NCI-H82 treated with DMSO at 0.1 percent for 48 hours (cell line): ENCODE measurements around the gene PTMS.
"Not testable (repeated sequence)": the region's sequence is repeated elsewhere in the genome, so short reads cannot be mapped to it uniquely, and the experiment has no call there.

ENCODE experiments used
- DNase-seq: peaks from one replicate; lab custom pipeline; 2025; ENCODE audit not compliant: unreplicated experiment; lab: John Stamatoyannopoulos, UW

Gene PTMS, protein sequence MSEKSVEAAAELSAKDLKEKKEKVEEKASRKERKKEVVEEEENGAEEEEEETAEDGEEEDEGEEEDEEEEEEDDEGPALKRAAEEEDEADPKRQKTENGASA

GRCh38 chr12:6765634-6766581, at the start of gene PTMS:
Gene PTMS (plus strand): TSS chr12:6766363. CDS start chr12:6766706, 343 bp downstream.
- peak; percentile 96 for DNase-seq

DNA sequence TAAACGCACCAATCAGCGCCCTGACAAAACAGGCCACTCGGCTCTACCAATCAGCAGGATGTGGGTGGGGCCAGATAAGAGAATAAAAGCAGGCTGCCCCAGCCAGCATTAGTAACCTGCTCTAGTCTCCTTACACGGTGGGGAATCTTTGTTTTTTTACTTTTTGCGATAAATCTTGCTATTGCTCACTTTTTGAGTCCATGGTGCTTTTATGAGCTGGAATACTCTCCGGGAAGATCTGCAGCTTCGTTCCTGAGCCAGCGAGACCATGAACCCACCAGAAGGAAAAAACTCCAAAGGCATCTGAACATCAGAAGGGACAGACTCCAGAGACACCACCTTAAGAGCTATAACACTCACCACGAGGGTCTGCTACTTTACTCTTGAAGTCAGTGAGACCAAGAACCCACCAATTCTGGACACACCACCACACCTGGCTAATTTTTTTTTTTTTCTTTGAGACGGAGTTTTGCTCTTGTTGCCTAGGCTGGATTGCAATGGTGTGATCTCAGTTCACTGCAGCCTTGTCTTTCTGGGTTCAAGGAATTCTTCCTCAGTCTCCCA, 49.2 kb upstream of the PTMS start:
- DNase-seq, result no peak

GRCh38 chr12:6722863-6723262, 43.3 kb upstream of the PTMS start:
- DNase-seq, result no peak

- peak; percentile 99 for DNase-seq
These were observed 42.4 kb upstream of the PTMS start, which contains the start of gene COPS7A for GRCh38 chr12:6723607-6724408. Gene COPS7A (plus strand): TSS chr12:6724046. CDS start chr12:6724657, 611 bp downstream.

DNA sequence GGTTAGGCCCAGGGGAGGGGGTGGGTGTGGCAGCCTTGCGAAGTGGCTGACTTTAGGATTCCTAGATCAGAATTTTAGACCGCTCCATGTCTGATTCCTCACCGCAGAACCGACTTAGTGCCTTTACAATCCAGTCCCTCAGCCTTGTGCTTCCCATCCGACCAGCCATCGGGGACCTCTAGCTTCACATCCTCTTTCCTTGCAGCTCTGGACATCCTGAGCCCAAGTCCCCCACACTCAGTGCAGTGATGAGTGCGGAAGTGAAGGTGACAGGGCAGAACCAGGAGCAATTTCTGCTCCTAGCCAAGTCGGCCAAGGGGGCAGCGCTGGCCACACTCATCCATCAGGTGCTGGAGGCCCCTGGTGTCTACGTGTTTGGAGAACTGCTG, 41.8 kb upstream of the PTMS start:
- DNase-seq, result no peak

GRCh38 chr12:6725350-6725749, 40.8 kb upstream of the PTMS start:
- no peak for DNase-seq

GRCh38 chr12:6729186-6729585, 37.0 kb upstream of the PTMS start:
- no peak for DNase-seq

GRCh38 chr12:6730169-6730568, 36.0 kb upstream of the PTMS start:
- no peak for DNase-seq

GRCh38 chr12:6734506-6735387, 31.4 kb upstream of the PTMS start:
- DNase-seq, result no peak

GRCh38 chr12:6735448-6736191, 30.5 kb upstream of the PTMS start:
- no peak for DNase-seq

- DNase-seq, result no peak
These were observed 29.4 kb upstream of the PTMS start for GRCh38 chr12:6736754-6737153.

DNA sequence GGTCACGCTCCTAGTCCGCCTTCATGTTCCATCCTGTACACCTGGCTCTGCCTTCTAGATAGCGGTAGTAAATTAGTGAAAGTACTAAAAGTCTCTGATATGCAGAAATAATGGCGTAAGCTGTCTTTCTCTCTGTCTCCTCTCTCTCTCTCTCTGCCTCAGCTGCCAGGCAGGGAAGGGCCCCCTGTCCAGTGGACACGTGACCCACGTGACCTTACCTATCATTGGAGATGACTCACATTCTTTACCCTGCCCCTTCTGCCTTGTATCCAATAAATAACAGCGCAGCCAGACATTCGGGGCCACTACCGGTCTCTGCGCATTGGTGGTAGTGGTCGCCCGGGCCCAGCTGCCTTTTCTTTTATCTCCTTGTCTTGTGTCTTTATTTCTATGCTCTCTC, 24.1 kb upstream of the PTMS start:
- DNase-seq, result not testable (repeated sequence)

DNA sequence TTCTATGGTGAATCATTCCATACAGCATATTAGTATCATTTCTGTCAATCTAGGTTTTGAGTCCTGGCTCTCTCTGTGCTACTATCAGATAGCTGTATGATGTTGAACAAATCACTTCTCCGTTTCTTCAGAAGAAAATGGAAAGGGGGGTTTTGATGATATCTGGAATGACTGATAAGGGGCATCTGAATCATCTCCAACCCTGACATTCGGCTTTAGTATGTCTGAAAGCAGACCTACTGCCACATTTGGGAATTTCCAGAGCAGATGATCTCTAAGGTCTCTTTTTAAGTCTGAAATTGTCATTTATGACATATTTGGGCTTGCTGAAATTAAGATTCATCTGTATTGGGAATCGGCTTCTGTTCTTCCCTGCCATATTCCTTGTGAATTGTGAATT, 23.3 kb upstream of the PTMS start:
- DNase-seq, result no peak

DNA sequence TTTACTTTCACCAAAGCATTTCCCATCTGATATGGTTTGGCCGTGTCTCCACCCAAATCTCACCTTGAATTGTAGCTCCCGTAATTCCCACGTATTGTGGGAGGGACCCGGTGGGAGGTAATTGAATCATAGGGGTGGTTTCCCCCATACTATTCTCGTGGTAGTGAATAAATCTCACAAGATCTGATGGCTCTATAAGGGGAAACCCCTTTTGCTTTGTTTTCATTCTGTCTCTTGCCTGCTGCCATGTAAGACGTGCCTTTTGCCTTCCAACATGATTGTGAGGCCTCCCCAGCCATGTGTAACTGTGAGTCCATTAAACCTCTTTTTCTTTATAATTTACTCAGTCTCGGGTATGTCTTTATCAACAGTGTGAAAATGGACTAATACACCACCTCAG, 22.9 kb upstream of the PTMS start:
- not testable (repeated sequence) for DNase-seq

DNA sequence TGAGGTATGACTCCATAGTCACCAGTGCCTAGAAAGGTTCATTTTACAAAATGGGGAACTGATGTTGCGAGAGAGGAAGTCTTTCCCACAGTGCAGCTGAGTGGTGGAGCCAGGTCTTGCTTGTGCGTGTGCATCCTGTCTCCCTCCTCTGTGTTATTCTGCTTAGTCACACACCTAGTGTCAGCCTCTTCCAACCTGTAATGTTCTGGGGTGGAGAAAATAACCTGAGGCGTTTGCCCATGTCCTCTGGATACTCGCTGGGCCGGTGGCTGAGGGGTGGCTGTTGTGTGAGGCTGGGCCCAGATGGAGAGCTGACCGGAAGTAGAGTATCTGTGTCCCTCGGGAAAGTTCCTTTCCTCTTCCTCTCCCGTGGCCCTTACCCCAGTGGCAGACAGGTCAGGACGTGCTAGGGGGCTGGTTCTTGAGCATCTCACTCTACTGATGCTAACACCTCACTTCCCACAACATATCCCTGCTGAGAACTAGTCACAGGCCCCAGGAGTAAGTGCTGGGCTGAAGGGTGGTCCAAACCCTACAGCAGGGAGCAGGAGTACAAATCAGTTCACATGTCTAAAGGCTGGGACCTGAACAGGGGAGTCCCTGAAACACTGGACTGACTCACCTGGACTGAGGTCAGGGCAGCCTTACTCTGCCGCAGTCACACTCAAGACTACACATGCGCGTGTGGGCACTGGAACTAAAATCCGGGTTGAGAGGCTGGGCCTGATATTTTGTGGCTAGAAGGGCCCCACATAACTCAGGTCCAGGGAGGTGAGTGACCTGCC, 20.2 kb upstream of the PTMS start:
- no peak for DNase-seq

GRCh38 chr12:6747216-6747615, 18.9 kb upstream of the PTMS start:
- no peak for DNase-seq

GRCh38 chr12:6748761-6749160, 17.4 kb upstream of the PTMS start:
- DNase-seq, result no peak

GRCh38 chr12:6750506-6750905, 15.7 kb upstream of the PTMS start:
- no peak for DNase-seq

- DNase-seq, result no peak
These were observed 14.4 kb upstream of the PTMS start for GRCh38 chr12:6751767-6752166.
